Lung microvascular endothelial cell (primary cell): ENCODE measurements around the gene METTL25B. TPM values are rescaled to one million over a fixed set of nuclear protein-coding genes. Genes with fewer than 3 reads are reported as not detected.

Experiments
- DNase-seq, 2 donors: peaks; one replicate each; pipeline versions ENCODE4 v3.0.0 to v3.0.0-alpha.2; 2010; ENCODE audit warnings: low read depth in 2 of 2
- total RNA-seq: library from RNA; depleted of rRNA; stranded (reverse); fragments of >200 nt; gene quantifications from 2 replicates; pipeline ENCODE4 v1.2.1, GENCODE V29; 2014

Gene METTL25B
- total RNA-seq, result 6.5 and 18.3 TPM in 2 replicates

DNA sequence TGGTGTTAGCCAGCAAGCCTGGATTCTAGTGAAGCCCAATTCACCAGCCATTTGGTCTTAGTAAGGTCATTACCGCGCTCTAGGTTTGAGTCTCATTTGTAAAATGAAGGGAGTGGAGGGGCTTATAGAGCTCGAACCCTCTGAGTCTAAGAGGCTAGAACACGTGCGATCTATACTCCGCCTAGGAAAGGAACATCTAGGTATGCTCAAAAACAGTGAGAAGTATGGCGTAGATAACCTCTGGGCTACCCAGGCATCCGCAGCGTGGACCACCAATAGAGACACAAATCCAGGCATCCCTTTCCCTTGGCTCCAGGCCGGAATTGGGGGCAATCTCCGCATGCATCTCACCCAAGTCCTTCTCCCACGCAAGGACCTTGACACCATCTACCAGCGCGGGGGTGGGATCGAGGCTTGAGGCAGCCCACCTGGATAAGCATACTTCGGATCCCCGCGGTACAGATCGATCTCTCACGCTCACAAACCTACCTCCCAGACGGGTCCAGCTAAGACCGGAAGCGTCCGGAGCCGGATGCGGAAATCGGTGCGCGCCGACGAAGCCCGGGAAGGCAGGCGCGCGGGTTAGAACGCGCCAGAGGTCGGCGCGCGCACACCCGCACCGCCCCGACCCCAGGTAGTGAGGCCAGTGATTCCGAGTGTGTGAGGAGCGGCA is at the start of gene METTL25B:
Gene METTL25B (plus strand): TSS at position 544 of the 673 bp plus-strand sequence. CDS start 636 bp downstream, outside the sequence.
- DNase-seq, result peak; percentile 81 to 85

DNA sequence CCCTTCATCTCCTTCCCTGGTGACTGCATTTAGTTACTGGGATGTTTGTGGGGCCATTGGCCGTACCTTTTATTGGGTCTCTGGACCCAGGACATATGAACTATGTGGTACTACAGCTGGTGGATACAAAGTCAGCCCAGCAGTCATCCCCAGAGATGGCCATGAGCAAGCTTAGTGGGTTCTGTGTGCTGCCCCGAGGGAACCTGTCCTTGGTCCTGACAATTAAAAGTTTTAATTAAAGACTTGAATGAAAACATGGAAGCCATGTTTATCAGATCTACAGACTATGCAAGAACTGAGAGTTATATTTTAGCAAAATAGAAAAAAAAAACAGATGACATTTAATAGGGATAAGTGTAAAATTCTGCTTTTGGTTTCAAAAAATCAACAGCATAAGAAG is 48.2 kb upstream of the METTL25B start:
- DNase-seq, result no peak

DNA sequence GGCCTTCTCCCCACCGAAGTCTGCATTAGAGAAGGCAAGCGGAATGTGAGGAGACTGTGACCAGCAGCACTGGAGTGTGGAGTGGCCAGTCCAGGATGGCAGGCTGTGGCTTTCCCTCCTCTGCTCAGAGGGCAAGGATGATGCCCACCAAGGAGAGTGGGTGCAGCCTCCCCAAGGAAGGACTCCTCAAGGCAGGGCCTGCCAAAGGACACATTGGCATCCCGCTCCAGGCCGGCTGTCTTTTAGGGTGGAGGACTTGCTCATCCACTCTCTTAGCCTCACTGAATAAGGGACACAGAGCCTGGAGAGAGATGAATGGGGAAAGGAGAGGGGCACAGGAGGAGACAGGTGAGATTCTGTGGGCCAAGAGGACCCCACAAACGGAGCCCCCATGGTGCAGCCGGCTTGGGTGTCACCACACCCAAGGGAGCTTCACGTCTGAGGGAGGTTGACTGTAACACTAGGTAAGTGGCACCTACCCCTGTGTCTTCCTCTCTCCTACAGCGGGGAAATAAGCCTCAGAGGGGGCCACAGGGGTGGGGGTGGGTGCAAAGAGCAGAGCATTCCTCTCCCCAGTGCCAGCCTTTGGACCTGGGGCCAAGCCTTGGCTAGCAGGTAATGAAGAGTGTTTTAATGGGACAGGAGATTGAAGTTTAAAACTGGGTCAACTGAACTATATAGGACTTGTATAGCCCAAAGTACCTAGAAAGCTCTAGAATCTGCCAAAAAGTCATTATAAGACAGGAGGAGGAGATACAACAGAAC is 46.9 kb upstream of the METTL25B start:
- no peak for DNase-seq

DNA sequence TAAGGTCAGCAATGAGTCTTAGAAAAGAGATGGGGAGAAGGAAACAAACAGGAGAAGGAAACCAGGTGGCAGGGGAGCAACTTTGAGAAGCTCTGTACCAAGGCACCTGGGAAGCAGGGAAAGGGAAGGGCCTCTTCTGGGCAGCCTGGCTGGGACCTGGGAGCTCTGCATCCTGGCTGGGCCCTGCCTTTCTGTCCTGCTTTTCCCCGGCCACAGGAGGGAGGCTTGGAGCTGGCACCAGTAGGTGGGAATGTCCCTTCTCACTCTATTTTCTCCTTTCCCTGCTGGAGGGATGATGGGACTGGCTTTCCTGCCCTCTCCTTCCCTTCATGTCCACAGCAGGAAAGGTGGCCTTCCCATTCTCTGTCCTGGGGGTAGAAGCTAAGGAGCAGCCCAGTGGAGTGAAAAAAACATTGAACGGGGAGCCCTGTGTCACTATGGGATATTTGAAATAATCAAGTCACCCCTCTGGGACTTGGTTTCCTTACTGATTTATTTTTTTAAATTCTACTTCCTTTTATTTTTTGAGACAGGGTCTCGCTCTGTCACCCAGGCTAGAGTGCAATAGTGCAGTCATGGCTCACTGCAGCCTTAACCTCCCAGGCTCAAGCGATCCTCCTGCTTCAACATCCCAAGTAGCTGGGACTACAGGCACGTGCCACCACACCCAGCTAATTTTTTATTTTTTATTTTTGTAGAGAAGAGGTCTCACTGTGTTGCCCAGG is 45.9 kb upstream of the METTL25B start:
- DNase-seq, result no peak

DNA sequence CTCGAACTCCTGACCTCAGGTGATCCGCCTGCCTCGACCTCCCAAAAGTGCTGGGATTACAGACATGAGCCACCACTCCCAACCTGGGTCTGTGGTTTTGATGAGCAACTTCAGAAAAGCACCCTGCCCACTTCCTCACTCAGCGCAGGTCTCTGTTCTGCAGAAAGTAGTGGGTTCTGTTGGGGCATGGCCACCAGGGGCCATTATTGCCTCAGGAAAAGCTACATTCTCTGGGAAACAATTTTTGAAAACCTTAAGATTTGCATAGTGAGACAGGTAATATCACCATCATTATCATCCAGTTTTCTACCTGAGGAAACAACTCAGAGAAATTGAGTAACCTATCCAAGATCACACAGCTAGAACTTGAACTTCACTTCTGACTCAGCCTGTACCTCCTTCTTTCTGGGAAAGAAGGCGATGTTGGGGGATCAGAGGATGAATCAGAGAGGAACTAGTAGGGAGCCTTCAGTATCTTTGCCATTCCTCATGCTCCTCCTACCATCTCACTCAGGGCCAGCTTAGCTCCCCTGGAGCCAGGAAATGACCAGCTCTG is 44.0 kb upstream of the METTL25B start:
- no peak for DNase-seq

DNA sequence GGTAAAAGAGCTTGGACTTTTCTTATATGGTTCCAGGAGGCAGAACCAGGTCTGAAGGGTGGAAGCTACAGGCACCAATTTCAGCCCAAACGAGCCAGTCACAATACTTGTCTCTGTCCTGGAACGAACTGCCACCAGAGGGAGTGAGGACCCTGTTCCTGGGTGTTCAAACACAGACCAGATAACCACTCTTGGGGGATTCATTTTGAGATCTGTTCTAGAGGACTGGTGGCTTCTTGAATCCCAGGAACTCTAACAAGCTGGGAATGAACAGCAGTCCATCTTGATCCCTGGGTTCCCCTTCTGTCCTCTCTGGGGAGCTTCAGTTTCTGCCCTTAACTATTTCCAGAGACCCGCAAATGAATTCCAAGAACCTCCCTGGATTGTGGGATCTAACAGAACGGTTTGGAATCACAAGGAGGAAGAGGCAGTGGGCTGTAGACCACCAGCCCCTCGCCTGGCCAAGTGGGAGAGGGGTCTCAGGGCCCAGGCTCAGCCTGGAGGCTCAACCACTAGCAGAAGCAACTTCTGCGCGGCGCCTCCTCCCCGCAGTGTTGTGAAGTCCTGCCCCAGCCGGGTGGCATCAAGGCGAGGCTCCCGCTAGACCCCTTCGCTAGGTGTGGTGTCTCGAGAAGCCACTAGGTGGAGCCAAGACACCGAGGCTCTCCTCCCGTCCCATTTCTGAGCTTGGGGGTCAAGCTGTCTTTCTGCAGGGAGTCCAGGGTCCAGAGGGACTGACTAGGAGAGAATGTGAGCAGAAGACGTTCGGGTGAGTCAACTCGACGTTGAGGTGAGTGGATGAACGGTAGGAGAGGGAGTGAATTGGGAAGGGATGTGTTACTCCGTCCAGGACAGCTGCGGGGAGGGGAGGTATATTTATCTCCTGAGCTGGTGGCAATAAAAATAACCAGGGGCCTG is 39.0 kb upstream of the METTL25B start:
- DNase-seq, result peak; percentile 71 to 75

DNA sequence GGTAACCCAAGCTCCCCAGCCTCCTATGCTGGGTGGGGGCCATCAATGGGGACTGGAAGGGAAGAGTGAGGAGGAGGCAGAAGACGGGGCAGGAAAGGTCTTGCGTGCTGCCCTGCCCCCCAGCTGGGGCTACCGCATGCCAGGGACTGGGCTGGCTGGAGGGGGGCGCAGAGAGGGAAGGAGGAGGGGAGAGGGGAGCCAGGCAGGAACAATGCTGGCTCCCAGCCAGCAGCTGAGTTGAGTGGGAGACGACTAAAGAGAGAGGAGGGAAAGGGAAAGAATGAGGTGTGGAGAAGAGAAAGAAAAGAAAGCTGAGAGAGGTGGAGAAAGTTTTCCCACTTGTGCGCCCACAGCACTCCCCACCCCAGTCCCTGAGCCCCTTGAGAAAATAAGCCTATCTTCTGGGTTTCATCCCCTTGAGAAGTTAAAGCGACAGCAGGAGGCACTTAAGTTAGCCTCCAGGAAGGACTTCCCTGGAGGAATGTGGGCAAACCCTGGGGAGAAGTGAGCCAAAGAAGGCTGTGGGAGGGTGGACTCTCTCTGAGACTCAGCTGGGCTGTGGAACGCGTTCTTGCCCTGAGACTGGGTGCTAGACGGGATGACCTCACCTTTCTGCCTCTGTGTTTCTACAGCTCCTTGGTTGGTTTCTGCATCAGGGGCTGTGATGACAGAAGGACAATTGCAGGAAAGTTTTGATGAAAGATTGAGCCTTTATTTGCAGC is 38.2 kb upstream of the METTL25B start:
- DNase-seq, result no peak

DNA sequence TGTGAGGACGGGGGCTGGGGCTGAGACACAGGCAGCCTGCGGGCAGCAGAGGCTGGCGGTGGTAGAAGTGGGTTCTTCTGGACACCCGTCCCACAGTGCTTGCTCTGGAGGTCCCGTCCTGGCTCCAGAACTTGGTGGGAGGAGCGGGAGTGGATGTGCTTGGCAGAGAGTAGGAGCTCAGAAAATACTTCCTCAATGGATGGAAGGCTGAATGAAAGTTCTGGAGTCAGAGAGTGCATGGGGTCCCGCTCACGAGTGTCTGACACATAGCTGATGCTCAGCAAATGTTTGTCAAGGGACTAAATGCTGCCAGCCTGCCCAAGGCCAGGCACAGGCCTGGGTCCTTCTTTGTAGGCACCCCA is 37.6 kb upstream of the METTL25B start:
- DNase-seq, result no peak

DNA sequence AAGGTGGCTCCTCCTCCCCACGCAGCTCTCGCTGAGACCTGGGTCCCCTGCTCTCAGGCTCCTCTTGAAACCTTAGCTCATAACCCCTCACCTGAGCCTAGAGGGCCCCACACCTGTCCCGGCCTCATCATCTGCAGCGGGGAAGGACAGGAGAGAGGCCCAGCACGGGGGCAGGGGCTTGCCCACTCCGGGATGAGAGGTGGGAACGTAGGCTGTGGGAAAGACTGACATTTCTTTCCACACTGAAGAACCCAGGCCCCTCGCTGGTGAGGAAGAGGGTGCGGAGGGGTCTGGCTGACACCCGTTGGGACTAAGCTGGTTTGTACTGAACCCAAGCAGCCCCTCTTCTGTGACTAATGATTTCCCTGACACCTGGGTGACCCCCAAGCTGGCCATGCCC is 37.1 kb upstream of the METTL25B start:
- DNase-seq, result no peak

DNA sequence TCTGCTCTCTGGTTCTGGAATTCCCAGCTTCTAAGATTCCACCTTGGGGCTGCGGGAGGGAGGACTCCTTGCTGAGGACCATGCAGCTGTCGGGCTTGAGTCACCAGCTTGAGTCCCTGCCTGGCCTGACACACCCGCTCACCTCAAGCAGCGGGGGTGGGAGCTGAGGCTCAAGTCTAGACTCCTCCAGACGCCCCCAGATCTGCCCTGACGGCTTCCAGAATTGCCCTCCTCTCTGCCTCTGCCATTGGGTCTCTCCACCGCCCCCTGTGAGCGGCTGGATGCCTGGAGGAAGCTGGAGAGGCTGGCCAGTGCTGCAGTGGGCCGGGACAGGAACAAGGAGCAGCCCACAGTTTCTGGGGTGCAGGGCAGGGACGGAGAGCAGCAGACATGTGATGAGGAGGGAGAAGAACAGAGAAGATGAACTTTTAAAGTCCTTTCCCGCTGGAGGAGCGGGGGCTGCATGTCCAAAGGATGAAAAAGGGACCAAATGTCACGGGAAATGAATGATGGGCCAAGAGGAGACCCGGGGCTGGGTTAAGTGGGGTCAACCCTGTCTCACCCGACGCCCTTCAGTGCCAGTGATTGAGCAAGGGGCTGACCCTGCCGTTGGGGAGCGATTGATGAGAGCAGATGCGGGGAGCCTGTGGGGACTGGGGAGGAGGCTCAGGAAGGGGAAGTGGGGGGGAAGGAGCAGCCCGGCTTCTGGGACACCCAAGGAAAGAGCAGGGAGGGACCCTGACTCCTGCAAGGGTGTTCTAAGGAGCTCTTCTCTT is 36.4 kb upstream of the METTL25B start:
- no peak for DNase-seq

DNA sequence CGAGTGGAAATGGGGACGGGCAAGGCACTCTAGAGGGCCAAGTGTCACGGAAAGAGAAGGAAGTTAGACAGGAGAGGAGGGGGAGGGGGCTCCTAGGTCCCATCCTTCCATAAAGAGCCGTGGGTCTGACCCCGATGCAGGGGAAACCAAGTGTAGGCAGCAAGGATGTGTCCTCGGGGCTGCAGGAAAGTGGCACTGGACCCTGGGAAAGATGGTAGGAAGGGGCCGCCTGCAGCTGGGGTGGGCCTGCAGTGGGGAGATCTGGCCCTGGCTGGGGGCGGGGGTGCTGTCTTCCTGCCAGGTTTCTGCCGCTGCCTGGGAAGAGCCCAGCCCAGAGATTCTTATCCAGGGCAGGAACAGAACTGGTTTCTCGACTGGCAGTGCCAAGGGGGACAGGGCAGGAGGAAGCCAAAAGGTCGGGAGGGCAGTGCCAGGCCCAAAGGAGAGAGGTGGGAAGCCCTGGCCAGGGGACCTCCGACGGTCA is 35.8 kb upstream of the METTL25B start:
- no peak for DNase-seq

DNA sequence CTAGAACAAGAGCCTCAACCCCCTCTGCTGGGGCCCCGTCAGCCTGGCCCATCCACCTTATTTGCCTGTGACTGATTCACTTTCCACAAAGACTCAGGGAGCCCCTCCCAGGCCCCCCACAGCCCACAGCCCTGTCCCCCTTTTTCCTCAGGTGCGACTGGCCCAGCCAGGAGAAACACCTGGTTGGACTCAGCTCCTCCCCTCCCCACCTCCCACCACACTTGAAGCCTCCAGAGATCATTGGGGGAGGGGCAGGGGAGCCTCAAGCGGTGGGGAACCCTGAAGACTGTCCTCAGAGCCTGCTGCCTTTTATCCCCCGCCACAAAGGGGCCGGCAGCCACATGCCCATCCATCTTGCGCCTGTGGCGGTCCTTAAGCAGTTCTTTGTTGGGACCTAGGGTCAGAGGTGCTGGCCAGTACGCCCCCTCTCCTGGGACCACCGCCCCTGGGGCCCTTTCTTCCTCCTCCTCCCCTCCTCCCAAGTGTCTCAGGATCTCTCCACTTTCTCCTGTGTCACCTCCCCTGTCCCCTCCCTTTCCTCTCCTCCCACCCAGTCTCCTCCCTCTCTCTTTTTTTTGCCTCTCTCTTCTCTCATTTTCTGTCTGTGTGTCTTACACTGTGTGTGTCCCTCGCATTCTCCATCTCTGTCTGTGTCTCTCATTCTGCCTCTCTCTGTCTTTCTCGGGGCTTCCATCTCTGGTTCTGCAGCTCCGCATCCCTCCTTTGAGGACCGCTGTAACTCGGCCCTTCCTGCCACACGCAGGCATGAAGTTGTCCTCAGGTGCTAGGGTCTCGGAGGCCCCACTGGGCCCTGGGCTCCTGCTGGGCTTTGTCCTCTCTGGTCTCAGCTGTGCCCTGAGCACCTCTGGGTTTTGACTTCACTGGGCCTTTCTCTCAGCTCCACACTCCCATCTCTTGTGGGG is 35.1 kb upstream of the METTL25B start:
- no peak for DNase-seq

DNA sequence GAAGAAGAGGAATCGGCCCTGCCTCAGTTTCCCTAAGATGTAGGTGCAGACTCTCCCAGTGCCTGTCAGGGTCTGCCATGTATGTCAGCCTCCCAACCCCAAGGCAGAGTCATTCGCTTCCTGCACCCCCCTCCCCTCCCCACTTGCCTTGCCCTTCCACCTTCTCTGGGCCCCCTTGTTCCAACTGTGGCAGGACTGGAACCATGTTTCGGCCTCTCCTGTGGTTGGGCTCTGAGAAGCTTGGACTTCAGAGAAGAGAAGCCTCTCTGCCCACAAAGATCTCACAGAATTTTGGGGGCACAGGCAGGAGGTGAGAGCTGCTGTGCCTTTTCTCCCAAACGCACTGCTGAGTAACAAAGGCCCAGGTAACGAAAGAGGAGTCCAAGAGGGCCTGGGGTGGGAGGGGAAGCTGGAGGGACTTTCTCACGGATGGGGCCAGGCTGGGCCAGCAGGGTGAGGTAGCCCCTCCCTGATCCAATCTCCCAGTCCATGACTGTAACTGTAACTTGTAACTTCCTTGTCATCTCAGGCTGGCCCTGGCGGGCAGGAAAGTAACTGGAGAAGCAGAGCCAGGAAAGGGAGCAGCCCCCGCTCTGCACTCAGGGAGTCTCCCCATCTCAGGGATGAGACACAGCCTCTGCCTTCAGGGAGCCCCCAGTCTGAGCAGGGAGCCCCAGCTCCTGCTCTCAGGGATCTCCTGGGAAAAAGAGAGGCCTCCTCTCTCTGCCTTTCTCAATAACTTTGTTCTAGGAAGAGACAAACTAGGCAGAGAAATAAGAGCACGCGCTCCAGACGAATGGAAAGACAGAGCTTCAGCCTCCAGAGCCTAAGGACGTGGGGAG is 34.2 kb upstream of the METTL25B start:
- DNase-seq, result no peak

DNA sequence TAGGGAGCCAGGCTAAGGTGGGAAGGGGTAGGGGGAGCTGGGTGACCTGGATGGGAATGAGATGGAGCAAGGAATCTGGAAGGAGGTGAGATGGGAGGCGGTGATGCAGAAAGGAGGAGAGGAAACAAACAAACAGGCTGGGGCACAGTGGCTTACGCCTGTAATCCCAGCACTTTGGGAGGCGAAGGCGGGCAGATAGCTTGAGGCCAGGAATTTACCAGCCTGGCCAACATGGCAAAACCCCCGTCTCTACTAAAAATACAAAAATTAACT is 33.6 kb upstream of the METTL25B start:
- no peak for DNase-seq

DNA sequence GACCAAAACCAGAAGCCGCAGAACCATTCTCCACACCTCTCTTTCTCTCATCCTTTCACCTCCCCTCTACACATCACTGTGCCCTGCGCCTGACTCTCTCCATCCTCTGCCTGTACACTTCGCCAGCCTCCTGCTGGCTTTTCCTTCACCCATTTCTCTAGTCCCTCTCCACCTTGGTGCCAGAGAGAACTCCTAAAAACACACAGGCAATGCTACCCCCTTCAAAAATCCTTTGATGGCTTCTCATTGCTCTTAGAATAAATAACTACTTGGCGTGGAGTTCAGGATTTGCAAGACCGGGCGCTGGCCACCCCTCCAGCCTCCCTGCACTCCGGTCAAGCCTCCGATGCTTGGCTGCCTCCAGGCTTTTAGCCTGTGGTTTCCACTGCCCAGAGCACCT is 31.5 kb upstream of the METTL25B start:
- no peak for DNase-seq

DNA sequence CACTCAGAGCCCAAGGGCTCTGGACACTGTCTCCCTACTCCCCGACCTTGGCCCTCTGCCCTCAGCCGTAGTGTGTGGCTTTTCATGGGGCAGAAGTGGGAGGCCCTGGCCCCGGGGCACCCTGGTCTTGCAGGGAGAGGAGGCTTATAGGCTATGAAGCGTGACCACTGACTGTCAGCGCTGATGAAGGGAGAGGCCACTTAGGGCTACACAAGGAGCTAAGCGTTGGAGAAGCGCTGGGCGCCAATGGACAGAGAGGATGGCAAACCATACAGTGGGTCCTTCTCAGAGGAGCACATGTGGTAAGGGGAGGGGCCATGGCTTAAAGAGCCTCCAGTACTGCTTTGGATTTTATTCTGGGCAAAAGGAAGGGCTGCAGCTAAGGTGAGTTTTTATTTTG is 30.8 kb upstream of the METTL25B start:
- DNase-seq, result no peak

DNA sequence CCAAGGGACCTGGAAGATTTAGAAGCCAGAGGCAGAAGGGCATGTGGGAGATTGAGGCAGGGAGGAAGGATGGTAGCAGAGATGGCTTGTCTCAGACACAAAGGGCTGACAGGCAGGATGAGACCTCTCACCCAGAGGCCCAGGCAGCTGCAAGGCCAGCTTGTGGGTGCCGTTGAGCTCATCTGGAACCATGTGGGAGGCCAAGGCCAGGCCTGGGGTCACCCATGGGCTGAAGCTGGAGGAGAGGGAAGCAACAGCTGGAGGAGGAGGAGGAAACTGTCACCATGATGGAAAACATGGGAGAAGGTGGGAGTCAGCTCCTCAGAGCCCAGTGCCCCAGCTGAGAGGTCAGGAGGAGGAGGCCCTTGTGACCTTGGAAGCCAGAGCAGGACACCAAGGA is 29.3 kb upstream of the METTL25B start:
- DNase-seq, result no peak
